Measurements from ENCODE around the gene CHST2. TPM values are rescaled to one million over a fixed set of nuclear protein-coding genes. Genes with fewer than 3 reads are reported as not detected.
A peak's percentile ranks its signal among the peaks of the same experiment; 100 is the strongest.

Gene CHST2
- total and polyA plus RNA-seq, 2 donors (not counting 3 experiments of a cell fraction or from before 2014, with no cell fraction given), result 4.3 to 6.5 TPM

GRCh38 chr3:143119974-143120715 lies 574 bp downstream of the CHST2 start:
- Histone ChIP-seq H3K4me1 (ENCODE audit: control insufficient read depth, extremely low read depth, insufficient read depth, low read length) (peaks cover 5% of the 10 kb centered on the region), H3K9me1 (replicated peaks; ENCODE audit: control insufficient read depth, extremely low read depth, insufficient read depth, low read length) (no peaks in the 10 kb centered on the region), H2AFZ (ENCODE audit: low read depth, low read length) (peak overlapping the region; percentile 78), H3K4me2 (ENCODE audit: insufficient read depth, low read length) (peak overlapping the region; percentile 72), H3K36me3 (ENCODE audit: control insufficient read depth in 2 of 2, extremely low read depth in 1 of 2, insufficient read depth in 2 of 2, low read length in 2 of 2) (peaks cover 0 to 2% of the 10 kb centered on the region in 2 experiments), H3K4me3 (replicated peaks in 1 of 3; ENCODE audit: insufficient read depth in 1 of 3, low read depth in 1 of 3, low read length in 3 of 3) (peak overlapping the region; percentile 48 to 86 (median 67)), H4K20me1 (replicated peaks; ENCODE audit: control insufficient read depth, extremely low read depth, insufficient read depth, low read length) (no peaks in the 10 kb centered on the region), H3K79me2 (ENCODE audit: control insufficient read depth, insufficient read depth, low read length) (no peaks in the 10 kb centered on the region), H3K9ac (replicated peaks; ENCODE audit: extremely low read depth, insufficient read depth, low read length) (peak overlapping the region; percentile 60), H3K27ac (ENCODE audit: insufficient read depth, low read depth, low read length) (peak overlapping the region; percentile 16), H3K27me3 (ENCODE audit: control insufficient read depth in 2 of 2, insufficient read depth in 2 of 2, low read length in 2 of 2) (no peaks in the 10 kb centered on the region), H3K9me3 (replicated peaks; ENCODE audit: control insufficient read depth, insufficient read depth, low read length) (no peaks in the 10 kb centered on the region)
- dilution Hi-C loops (cut with MboI; ENCODE audit: extremely low pct_ligation_motif_present, low sequenced_read_pairs), result no loop called here
- no TSS peak for BruUV-seq (replicated peaks)
- intact Hi-C loops (cut with micrococcal nuclease), result loop anchor here (1.0 to 5.0 kb wide), 7 partner anchors 15 to 643 kb away; partner anchors contain the start of gene U2SURP
- DNase-seq (ENCODE audit: low read depth, low spot score) (peak; percentile 19), FAIRE-seq (no peak)
- POLR2A ChIA-PET, result no interaction called here
- CTCF ChIA-PET, result interaction anchor here (1.0 to 3.7 kb wide), 13 partner anchors 10 to 554 kb away, joined by 3 to 31 read pairs (median 5); no protein-coding TSS in a partner anchor
- TF ChIP-seq CTCF (IDR thresholded peaks at IDR 0.05; ENCODE audit: extremely low read depth in 1 of 2, insufficient read depth in 1 of 2, low read depth in 1 of 2, low read length in 2 of 2), result no peak
- TF ChIP-seq POLR2A (IDR thresholded peaks at IDR 0.05; ENCODE audit: low read depth, low read length), result no peak
- no peak for TF ChIP-seq MYC (IDR thresholded peaks at IDR 0.05; ENCODE audit: low read depth, low read length)

- ChIA-PET CTCF (interaction anchor here (0.6 to 3.7 kb wide), 21 partner anchors 9 to 553 kb away, joined by 3 to 31 read pairs (median 4); no protein-coding TSS in a partner anchor), POLR2A (no interaction called here)
- no peaks in the 10 kb centered on the region for H3K9me1 ChIP-seq (replicated peaks; ENCODE audit: control insufficient read depth, extremely low read depth, insufficient read depth, low read length)
- H3K27ac ChIP-seq (ENCODE audit: insufficient read depth, low read depth, low read length), result no peak overlapping the region
- no peaks in the 10 kb centered on the region for H4K20me1 ChIP-seq (replicated peaks; ENCODE audit: control insufficient read depth, extremely low read depth, insufficient read depth, low read length)
- H3K36me3 ChIP-seq (ENCODE audit: control insufficient read depth in 2 of 2, extremely low read depth in 1 of 2, insufficient read depth in 2 of 2, low read length in 2 of 2), result peaks cover 0 to 2% of the 10 kb centered on the region in 2 experiments
- no peaks in the 10 kb centered on the region for H3K9me3 ChIP-seq (replicated peaks; ENCODE audit: control insufficient read depth, insufficient read depth, low read length)
- no TSS peak for BruUV-seq (replicated peaks)
- H3K4me3 ChIP-seq (replicated peaks in 1 of 3; ENCODE audit: insufficient read depth in 1 of 3, low read depth in 1 of 3, low read length in 3 of 3), result peak overlapping the region; percentile 48 to 86 (median 67)
- H3K4me1 ChIP-seq (ENCODE audit: control insufficient read depth, extremely low read depth, insufficient read depth, low read length), result peaks cover 5% of the 10 kb centered on the region
- H3K79me2 ChIP-seq (ENCODE audit: control insufficient read depth, insufficient read depth, low read length), result no peaks in the 10 kb centered on the region
- H3K4me2 ChIP-seq (ENCODE audit: insufficient read depth, low read length), result peak overlapping the region; percentile 72
- no peak for FAIRE-seq
- dilution Hi-C loops (cut with MboI; ENCODE audit: extremely low pct_ligation_motif_present, low sequenced_read_pairs), result no loop called here
- DNase-seq (ENCODE audit: low read depth, low spot score), result peak; percentile 43
- intact Hi-C loops (cut with micrococcal nuclease), result loop anchor here (1.0 to 5.0 kb wide), 8 partner anchors 14 to 642 kb away; partner anchors contain the start of gene U2SURP
- H3K9ac ChIP-seq (replicated peaks; ENCODE audit: extremely low read depth, insufficient read depth, low read length), result peak overlapping the region; percentile 60
- no peak for TF ChIP-seq POLR2AphosphoS5 (IDR thresholded peaks at IDR 0.05; ENCODE audit: insufficient read depth, low read depth, low read length)
- TF ChIP-seq CTCF (IDR thresholded peaks at IDR 0.05; ENCODE audit: extremely low read depth in 1 of 2, insufficient read depth in 1 of 2, low read depth in 1 of 2, low read length in 2 of 2), result peak in 1 of 2 donors; percentile 39
- peak overlapping the region; percentile 78 for H2AFZ ChIP-seq (ENCODE audit: low read depth, low read length)
- H3K27me3 ChIP-seq (ENCODE audit: control insufficient read depth in 2 of 2, insufficient read depth in 2 of 2, low read length in 2 of 2), result no peaks in the 10 kb centered on the region
Measured at GRCh38 chr3:143120716-143121240, 1.2 kb downstream of the CHST2 start.

All from endothelial cell of umbilical vein (primary cell).